Ishikawa (cell line): Measurements from ENCODE around the gene CRTC3.

ENCODE experiments used
- CEBPB ChIP-seq: IDR thresholded peaks from 2 replicates; pipeline ENCODE4 v1.6.1; 2012
- CREB1 ChIP-seq: IDR thresholded peaks from 2 replicates; pipeline ENCODE4 v1.6.1; 2012; ENCODE audit warnings: low read depth
- EGR1 ChIP-seq: IDR thresholded peaks from 2 replicates; pipeline ENCODE4 v1.6.1; 2012
- EP300 ChIP-seq: IDR thresholded peaks from 2 replicates; pipeline ENCODE4 v1.6.1; 2012; ENCODE audit warnings: borderline replicate concordance
- FOXM1 ChIP-seq: IDR thresholded peaks from 2 replicates; pipeline ENCODE4 v1.6.1; 2012; ENCODE audit warnings: low read depth, borderline replicate concordance
- MAX ChIP-seq: IDR thresholded peaks from 2 replicates; pipeline ENCODE4 v1.6.1; 2012
- NFIC ChIP-seq: IDR thresholded peaks from 2 replicates; pipeline ENCODE4 v1.6.1; 2012
- RAD21 ChIP-seq: IDR thresholded peaks from 2 replicates; pipeline ENCODE4 v1.6.1; 2012; ENCODE audit warnings: low read depth
- REST ChIP-seq: IDR thresholded peaks from 2 replicates; pipeline ENCODE4 v1.6.1; 2012; ENCODE audit warnings: low read depth, mild to moderate bottlenecking
- TAF1 ChIP-seq: IDR thresholded peaks from 2 replicates; pipeline ENCODE4 v1.6.1; 2012; ENCODE audit warnings: low read depth, mild to moderate bottlenecking
- TCF12 ChIP-seq: IDR thresholded peaks from 2 replicates; pipeline ENCODE4 v1.6.1; 2012; ENCODE audit warnings: low read depth
- TEAD4 ChIP-seq: IDR thresholded peaks from 2 replicates; pipeline ENCODE4 v1.6.1; 2012
- USF1 ChIP-seq: IDR thresholded peaks from 2 replicates; pipeline ENCODE4 v1.6.1; 2012
- YY1 ChIP-seq: IDR thresholded peaks from 2 replicates; pipeline ENCODE4 v1.6.1; 2012; ENCODE audit warnings: low read depth
- ZBTB7A ChIP-seq: IDR thresholded peaks from 2 replicates; pipeline ENCODE4 v1.6.1; 2012; ENCODE audit warnings: low read depth

The CRTC3 gene

DNA sequence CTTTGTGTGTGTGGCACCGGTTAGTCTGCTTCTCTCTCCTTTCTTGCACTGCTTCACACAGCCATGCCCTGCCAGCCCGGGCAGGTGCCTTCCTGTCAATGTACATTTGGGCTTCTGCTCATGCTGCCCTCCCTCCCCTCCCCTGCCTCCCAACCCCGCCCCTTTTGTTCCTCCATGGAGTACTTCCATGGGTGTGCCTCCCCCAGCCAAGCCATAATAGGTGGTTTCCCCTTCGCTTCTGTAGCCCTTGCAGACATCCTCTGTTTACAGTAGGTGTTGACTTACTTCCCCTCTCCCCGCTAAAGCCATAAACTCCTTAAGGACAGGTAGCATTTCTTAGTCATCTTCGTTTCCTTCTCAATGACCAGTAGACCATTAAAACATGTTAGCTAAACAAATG is 31.8 kb upstream of the CRTC3 start:
- TF ChIP-seq ZBTB7A (no peak), TAF1 (no peak), MAX (no peak), EGR1 (no peak), CREB1 (no peak), CEBPB (no peak), YY1 (no peak), FOXM1 (no peak), USF1 (no peak), TEAD4 (no peak)

GRCh38 chr15:90500171-90500570 is 29.6 kb upstream of the CRTC3 start:
- TF ChIP-seq REST (no peak), ZBTB7A (no peak), USF1 (no peak), CREB1 (no peak), NFIC (no peak), RAD21 (no peak), TEAD4 (no peak), YY1 (no peak), EGR1 (no peak), EP300 (no peak), TCF12 (no peak), TAF1 (no peak), CEBPB (no peak), FOXM1 (no peak), MAX (no peak)

DNA sequence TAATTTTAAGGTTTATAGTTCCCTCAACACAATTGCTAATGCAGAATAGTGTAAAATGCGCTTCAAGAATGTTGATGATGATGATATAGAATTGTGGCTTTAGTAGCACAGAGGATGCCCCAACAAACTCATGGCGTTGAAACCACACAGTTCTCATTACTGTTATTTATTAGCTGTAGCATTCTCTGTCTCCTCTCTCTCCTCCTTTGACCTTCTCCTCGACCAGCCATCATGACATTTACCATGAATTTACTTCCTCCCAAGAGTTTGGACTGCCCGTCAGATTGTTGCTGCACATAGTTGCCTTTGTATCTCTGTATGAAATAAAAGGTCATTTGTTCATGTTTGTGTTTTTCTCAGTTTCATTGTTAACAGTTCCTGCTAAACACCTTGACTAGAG is 27.8 kb upstream of the CRTC3 start:
- TF ChIP-seq MAX, result no peak
- no peak for TF ChIP-seq EP300
- TF ChIP-seq YY1, result no peak
- no peak for TF ChIP-seq TAF1
- TF ChIP-seq EGR1, result no peak
- TF ChIP-seq TEAD4, result no peak
- no peak for TF ChIP-seq CEBPB
- no peak for TF ChIP-seq CREB1
- TF ChIP-seq FOXM1, result no peak
- no peak for TF ChIP-seq USF1
- TF ChIP-seq TCF12, result no peak
- no peak for TF ChIP-seq ZBTB7A
- TF ChIP-seq NFIC, result no peak
- TF ChIP-seq REST, result no peak
- no peak for TF ChIP-seq RAD21

GRCh38 chr15:90512276-90512675 is 17.4 kb upstream of the CRTC3 start:
- TF ChIP-seq MAX, result no peak
- no peak for TF ChIP-seq CEBPB
- TF ChIP-seq REST, result no peak
- TF ChIP-seq EP300, result no peak
- no peak for TF ChIP-seq CREB1
- no peak for TF ChIP-seq TEAD4
- TF ChIP-seq TAF1, result no peak
- TF ChIP-seq YY1, result no peak
- no peak for TF ChIP-seq NFIC
- no peak for TF ChIP-seq ZBTB7A
- no peak for TF ChIP-seq EGR1
- no peak for TF ChIP-seq USF1
- no peak for TF ChIP-seq TCF12
- no peak for TF ChIP-seq FOXM1
- TF ChIP-seq RAD21, result no peak
